HTERT RPE-1 (cell line): ENCODE results near the gene AMPD3.

ENCODE experiments used
- in situ Hi-C: fragments of 300-500 bp; cut with MboI; formaldehyde crosslinking; loops from 4 replicates; pipeline ENCODE4 v1.14.3; 2020; ENCODE audit warnings: low sequenced_read_pairs

The AMPD3 gene

DNA sequence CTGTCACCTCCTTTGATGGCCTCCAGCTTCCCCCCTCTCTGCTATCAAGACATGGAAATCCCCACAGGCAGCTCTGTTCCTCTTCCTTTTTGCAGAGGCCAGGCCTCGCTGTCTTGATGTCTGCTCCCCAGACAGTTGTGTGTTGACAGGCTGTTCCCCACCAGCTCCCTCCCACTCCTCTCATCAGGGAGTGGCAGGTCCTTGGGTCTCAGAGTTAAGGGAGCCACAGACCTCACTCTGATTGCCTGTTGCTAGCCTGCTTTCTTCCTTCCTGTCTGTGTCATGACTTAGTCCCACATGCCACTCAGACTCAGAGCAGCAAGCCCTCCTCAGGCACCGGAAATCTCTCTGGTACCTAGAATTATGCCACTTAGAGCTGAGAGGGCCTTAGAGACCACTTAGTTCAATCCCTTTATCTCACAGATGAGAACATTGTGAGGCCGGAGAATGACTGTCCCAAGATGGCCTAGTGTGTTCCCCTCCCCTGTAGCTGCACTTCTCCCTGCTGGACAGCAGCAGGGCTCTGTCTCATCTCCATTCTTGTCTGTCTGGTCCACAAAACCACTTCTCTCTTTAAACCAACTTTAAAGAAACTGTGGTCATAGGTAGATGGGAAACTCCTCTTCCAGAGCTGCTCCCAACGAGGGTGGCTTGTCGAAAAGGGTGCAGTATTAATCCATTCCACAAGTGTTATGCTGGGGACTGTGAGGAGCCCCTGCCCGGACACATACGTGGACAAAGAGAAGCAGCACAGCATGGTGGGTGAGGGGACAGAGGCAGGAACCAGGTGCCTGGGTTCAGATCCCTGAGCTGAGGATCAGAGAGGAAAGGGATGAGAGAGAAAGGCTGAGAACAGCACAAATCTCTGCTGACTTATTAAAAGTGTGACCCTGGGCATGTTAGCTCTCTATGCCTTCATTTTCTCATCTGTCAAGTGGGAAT is 4.2 kb downstream of the AMPD3 start:
- in situ Hi-C loops, result no loop called here

DNA sequence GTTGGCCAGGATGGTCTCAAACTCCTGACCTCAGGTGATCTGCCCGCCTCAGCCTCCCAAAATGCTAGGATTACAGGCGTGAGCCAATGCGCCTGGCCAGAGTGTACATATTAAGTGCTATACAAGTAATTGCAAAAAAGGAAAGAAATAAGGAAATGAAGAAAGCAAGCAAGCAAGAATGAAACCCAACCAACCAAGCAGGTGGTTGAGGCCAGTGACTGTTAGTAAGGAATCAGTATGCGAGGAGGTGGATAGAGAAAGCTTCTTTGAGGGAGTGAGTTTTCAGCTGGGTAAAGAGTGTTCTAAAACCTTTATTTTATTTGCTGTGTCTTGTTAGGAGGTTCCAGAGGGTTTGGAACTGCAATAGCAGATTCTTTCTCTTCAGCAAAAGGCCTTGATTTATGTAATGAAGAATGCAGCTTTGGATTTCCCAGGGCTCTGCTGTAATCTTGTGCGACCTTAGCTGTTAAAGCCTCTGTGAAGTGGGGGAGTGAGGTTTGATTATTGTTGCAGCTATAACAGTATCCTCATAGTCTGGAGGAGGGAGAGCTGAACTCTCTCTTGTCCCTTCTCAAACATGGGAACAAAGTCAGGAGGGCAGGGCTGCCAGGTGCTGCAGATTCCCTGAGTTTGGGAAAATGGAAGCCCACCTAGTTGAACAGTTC is 5.7 kb downstream of the AMPD3 start:
- in situ Hi-C loops, result no loop called here

DNA sequence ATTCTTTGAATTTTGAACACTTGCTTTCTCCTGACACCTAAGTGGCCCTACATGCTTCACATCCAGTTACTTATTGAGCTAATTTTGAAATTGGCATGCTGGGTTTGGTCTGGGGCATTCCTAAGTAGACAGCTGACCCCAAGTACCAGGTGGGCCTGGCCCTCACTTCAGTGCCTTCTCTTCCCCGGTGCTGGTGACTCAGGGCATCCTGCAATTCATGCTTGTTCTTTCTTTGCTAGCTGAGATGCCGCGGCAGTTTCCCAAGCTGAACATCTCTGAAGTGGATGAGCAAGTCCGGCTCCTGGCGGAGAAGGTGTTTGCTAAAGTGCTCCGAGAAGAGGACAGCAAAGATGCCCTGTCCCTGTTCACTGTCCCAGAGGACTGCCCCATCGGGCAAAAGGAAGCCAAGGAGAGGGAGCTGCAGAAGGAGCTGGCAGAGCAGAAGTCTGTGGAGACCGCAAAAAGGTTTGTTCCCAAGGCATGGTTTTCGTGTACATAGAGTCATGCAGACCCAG is 6.3 kb downstream of the AMPD3 start:
- in situ Hi-C loops, result no loop called here

DNA sequence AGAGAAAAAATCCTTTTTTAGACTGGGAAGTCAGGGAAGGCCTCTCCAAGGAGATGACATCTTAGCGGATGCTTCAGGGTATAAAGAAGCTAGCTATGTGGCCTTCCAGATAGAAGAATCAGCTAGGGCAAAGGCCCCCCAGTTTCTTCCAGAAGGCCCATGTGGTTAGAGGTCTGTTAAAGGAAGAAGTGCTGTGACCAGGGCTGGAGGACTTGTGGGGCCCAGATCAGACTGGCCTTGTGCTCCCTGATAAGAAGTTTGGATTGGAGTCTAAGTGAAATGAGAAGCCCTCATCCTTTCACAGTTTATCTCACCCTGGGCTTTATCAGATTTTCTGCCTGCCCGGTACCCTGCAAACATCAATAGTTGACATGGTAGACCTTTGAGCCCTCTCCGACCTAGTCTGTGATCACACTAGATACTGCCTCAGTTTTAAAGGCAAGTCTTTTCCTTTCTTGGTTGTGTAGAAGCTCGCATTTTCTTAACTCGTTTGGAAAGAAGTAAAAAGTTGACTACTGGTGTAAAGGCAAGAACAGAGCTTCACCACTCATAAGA is 7.8 kb downstream of the AMPD3 start:
- in situ Hi-C loops, result no loop called here

DNA sequence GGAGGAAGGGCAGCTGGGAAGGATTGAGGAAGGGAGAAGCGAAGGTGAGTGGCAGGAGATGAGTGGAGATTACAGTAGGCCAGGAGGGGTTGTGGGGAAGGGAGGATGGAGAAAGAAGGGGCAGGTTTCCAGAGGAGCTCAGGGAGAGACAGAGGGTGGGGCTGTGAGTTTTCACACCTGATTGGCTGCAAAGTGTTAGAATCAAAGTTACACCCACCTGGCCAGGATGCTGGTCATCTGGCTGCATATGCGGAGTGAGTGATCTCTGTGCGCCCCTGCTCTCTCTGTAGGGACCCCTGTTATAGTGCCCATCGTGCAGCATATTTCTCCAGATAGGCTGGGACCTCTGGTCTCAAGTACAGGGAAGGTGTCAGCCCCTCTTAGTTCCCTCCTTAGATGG is 18.3 kb downstream of the AMPD3 start:
- in situ Hi-C loops, result no loop called here

DNA sequence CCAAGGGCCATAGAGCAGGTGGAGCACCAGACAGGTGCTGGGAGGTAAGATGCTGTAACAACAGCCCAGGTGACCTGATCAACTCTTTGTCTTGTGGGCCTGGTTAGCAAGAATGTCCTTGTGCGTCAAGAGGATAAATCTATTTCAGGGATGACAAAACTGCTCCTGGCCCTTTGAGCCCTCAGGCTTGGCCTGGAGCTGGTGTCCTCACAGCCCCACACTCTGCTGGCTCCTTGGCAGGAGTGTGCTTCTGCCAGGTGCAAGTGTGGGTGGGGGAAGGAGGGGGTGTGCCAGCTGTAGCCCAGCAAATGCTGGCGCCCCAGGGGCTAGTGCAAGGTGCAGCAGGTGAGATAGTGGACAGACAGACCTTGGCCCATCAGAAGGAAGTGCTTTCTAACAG is 19.5 kb downstream of the AMPD3 start:
- in situ Hi-C loops, result no loop called here

DNA sequence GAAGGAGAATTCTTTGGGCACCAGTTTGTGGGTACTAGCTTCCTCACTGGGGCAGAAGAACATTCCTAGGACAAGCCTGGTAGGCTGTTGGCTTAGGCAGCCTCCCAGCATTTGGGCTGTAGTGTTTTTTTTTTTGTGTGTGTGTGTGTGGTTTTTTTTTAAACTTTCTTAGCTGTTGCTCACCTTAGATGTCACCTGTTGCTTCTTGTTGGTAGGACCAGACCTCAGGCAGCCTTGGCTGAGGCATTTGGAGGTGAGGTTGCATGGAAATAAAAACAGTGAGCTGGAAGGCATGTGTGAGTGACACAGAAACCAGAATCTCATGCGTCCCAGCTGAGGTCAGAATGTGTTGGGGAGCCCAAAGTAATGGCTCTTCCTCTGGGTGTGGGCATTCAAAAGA is 21.3 kb downstream of the AMPD3 start:
- in situ Hi-C loops, result no loop called here

DNA sequence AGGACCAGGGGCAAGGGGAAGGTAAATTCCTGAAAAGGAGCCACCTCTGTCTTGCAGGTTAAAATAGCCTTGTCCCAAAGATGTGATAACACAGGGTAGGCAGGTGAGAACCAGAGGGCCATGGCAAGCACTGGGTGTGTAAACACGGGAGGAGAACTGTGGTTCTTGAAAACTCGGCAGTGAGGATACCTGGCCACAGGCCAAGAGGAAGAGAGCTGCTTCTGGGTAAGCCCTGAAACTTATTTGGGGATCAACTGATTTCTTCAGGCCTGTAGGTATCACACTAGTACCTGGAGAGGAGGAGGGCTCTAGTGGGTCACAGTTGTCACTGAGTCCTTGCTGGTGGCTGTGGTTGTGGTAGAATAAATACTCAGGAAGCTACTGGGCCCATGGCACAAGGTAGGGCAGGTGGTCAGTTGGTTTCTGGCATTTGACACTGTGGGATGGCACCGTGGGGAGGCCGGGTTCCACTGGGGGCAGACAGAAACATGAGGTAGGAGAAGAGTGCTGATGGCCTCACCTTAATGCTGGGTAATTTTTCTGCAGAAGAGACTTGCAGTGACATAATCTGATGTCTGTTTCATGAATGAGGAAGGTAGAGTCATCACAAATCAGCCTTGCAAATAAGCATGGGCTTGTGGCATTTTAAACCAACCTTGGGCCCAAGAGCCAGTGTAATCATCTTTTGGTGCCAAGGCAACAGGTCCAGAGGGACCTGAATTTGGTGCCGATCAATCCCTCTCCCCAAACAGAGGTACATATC is 22.0 kb downstream of the AMPD3 start:
- in situ Hi-C loops, result no loop called here

DNA sequence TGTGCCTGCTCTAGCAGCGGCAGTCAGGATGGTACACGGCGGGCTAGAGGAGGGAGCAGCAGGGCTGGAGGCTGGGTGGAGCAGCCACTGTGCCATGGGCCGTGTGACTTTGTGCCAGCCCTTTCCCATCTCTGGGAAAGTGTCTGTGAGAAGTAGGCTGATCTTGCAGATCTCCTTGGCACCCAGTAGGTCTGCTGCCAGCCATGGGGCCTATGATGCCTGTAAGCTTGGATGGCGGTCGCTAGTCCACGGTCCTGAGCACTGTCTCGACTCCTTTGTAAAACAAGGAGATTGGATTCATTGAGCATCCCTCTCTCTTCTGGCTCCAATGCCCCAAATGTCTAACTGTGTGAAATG is 22.6 kb downstream of the AMPD3 start:
- in situ Hi-C loops, result no loop called here

DNA sequence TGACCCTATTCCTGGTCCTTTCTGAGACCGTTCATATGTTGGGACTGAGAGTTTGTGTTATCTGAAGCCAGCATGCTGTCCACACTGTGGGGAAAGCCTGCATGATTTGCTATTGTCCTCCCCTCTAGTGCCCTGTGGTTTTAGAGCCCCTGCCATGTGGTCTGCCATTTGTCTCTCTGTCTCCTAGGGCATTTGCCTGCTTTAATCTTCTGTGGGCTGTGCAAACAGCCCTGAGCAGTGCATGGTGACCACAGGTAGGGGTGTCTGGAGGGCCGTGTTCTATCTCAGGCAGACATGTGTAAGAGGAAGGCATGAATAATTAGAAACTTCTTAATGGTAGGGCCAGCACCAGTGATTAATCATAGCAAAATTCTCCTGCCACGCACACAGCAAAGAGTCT is 23.0 kb downstream of the AMPD3 start:
- in situ Hi-C loops, result no loop called here

DNA sequence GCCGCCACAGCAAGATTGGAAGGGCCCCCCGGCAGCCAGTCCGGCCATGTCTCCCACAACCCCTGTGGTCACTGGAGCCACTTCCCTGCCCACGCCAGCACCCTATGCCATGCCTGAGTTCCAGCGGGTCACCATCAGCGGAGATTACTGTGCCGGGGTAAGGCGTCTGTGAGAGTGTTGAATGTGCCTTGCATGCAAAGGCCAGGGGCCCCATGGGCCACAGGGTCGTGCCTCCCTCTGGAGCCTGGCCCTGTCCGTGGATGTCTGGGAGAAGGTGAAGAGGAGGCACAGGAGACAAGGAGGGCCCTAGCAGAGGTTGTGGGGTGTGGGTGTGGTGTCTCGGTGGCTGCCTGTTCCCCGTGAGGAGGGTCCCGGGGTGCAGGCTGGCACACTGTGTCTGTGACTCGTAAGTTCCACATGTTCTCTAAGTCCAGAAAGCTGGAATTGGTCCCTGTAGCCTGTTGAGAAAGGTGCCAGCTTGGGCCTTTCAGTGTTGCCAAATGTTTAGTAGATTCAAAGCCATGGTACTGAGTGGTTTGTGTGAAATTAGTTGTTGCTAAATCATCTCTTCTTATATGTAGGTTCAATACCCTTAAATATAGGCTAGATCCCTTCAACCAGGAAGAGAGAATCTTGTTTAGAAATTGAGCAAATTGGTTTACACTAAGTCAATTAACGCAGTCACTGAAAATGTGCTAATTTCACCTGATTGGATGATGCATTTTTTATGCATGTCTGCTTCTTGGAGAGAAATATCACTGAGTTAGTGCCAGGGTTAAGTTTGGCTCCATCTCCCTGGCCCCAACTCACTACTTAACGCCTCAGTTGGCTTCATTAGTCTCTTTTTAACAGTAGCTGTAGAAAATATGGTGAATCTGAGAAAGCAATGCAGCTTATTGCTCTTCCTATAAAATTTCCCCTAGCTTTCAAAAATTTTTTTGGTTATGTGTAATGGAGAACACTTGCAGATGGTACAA is 23.8 kb downstream of the AMPD3 start:
- in situ Hi-C loops, result no loop called here

DNA sequence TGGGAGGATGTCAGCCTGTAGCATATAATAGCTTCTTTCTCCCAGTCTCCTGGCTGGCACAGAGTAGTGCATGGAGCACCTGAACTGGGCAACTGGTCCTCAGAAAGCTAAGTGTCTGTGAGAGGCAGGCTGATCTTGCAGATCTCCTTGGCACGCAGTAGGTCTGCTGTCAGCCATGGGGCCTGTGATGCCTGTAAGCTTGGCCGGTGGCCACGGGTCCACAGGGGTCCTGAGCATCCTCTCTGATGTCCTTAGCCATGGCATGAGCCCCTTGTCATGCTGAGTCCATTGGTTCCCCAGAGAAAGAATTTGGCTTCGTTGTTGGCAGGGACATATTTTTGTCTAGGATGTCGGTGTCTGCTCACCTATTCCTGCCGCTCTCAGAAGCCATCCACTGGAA is 25.0 kb downstream of the AMPD3 start:
- in situ Hi-C loops, result no loop called here

DNA sequence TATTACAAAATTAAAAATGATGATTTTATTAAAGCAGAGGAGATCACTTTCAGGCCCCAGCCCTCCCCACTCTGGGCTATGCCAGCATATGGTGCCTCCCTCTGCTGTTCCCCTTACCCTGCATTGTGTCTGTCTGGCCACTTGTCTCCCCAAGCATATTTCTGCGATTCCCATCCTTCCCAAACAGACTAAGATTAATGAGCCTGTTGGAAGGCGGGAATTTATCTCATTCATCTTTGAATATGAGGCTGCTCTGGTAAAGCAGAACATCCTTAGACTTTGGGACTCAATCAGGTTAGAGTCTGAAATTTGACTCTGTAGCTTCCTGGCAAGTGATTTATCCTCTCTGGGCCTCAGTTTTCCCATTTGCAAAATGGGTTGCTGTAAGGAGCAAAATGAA is 25.7 kb downstream of the AMPD3 start:
- in situ Hi-C loops, result no loop called here

DNA sequence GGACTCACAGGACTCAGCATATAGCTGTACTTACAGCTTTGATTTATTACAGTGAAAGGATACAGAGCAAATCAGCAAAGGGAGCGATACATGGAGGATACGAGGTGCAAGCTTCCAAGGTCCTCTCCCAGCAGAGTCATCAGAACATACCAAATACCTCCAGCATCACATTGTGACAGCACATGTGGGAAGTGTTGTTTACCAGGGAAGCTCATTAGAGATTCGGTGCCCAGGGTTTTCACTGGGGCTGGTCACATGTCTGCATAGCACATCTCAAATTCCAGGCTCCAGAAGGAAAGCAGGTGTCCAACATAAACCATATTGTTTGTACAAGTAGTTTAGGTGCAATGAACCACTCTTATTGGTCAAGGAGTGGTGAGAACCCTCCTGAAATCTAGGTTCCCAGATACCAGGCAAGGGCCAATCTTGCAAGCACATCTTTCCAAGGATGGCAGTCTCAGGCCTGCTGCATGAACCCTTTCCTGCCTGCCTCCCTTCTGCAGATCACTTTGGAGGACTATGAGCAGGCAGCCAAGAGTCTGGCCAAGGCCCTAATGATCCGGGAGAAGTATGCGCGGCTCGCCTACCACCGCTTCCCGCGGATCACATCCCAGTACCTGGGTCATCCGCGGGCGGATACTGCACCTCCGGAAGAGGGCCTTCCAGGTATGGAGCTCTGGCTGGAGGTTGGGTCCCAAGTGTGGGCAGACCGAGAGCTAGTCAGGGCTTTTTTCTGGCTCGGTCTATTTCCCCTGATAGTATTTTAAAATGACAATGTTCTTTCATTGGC is 26.7 kb downstream of the AMPD3 start:
- in situ Hi-C loops, result no loop called here

DNA sequence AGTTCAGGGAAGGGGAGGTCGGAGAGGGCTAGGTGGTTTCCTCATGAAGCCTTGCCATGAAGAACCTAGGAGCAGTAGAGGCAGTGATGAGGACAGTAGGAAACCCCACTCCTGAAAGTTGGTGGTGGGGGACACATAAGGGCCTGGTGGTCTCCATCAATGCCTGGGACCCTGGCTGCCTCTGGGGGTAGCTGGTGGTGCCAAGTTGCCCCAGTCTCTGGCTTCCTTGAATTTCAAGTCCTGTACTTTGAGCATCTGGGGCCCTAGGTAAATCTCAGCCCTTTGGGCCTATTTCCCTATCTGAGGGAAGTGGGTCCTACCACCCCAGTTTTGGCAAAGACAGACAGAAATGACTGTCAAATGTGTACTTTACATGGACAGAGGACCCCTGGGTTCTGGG is 28.1 kb downstream of the AMPD3 start:
- in situ Hi-C loops, result no loop called here

DNA sequence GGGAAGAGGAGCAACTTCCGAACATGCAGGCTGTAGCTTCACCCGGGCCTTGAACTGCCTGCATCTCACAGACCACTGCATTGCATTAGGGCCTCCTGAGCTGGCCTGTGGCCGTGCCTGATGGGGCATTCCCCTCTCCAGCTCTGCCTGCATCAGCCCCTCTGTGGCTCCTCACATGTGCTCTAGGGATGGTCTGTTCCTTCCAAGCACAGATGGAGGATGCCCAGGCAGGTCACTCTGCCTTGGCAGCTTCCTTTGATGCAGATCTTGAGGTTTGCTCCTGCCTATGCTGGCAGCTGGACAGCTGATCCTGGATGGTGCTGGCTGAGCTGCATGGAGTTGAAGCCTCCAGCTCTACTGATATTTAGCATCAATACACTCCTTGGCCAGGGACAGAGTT is 28.5 kb downstream of the AMPD3 start:
- in situ Hi-C loops, result no loop called here

DNA sequence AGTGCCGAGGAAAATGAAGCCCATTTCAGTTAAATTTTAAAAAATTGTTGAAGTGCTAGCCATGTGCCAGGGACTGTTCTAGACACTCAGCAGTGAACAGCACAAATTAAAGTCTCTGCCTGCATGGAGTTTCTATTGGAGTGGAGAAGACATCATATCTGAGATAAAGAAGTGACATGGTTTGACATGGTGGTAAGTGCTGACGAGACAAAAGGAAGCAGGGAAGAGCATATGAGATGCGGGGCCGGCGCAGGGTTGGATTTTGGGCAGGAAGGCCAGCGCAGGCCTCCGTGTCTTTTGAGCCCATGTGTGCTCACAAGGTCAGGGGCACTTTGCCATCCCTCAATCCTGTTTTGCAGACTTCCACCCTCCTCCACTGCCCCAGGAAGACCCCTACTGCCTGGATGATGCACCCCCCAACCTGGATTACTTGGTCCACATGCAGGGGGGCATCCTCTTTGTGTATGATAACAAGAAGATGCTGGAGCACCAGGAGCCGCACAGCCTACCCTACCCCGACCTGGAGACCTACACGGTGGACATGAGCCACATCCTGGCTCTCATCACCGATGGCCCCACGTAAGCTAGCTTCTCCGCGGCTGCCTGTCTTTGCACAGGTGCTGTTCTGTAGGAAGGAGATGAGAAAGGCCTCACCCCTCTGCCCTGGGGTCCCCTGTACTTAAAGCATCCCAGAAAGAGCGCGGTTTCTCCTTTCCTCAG is 29.6 kb downstream of the AMPD3 start:
- in situ Hi-C loops, result no loop called here

DNA sequence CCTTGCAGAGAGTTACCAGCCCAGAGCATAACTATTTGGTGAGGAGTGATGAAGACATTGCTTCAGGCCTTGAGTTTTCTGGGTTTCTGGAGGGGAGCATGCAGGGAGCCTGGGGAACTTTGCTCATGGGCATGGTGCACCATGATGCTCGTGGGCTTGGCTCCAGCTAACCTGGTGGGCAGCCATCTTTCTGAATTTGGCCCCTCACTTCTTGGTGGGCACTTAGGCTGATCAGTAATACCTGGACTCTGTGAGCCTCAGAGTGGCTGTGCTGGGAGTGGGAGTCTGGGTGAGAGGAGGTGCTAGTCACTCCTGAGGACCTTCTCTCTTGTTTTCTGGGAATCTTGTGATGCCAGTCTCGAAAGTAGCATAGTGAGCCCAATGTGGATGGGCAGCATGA is 30.6 kb downstream of the AMPD3 start:
- in situ Hi-C loops, result no loop called here
